ENCODE measurements around the gene PTPRO. TPM values are rescaled to one million over a fixed set of nuclear protein-coding genes. Genes with fewer than 3 reads are reported as not detected.

The PTPRO gene
- polyA plus RNA-seq, 1 donor = 1.6 TPM

DNA sequence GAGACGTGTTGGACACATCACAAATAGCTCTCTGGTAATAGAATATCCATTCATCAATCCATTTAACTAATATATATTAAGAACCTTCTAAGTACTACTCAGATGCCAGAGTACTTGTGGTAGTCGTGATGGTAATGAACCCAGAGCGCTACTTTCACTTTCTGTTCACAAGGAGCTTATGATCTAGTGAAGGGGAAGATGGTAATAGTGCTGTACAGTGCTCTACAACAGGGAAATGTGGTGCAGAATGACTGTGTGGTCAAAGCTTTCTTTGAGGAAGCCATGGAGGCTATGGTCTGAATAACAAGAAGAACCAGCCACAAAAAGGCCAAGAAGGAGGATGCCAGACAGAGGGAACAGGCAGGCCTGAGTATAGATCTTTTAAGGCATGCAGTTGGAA is 212.0 kb downstream of the PTPRO start:
- Histone ChIP-seq H3K9me3 (ENCODE audit: control insufficient read depth, low read depth, low read length) (no peaks in the 10 kb centered on the region), H3K27me3 (ENCODE audit: control insufficient read depth, insufficient read depth, low read length) (no peaks in the 10 kb centered on the region), H3K36me3 (ENCODE audit: control insufficient read depth, insufficient read depth, low read length) (no peaks in the 10 kb centered on the region), H3K27ac (ENCODE audit: low read length) (no peak overlapping the region), H3K4me1 (ENCODE audit: control insufficient read depth, insufficient read depth, low read length) (no peaks in the 10 kb centered on the region), H3K4me3 (ENCODE audit: low read length) (no peak overlapping the region)
- peak; percentile 11 to 31 for DNase-seq
- no CpG with 5 or more reads among the region's 3 CpGs for WGBS (ENCODE audit: insufficient coverage, low lambda C conversion rate)

DNA sequence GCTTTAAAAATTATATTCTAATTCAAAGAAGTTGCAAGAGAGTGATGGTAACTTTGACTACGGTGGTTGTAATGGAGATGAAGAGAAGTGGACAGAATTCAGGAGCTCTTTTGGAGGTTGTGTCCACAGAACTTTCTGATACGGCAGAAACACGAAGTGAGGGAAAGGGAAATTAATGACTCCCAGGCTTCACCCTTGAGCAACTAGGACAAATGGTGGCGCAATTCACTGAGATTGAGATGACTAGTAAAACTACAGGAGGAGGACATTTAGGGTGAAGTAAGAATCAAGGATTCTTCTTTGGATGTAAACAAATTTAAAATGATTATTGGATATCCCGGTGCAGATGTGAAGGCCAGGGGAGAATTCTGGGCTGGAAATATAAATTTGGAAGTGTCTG is 212.6 kb downstream of the PTPRO start:
- Histone ChIP-seq H3K27me3 (ENCODE audit: control insufficient read depth, insufficient read depth, low read length) (no peaks in the 10 kb centered on the region), H3K36me3 (ENCODE audit: control insufficient read depth, insufficient read depth, low read length) (no peaks in the 10 kb centered on the region), H3K27ac (ENCODE audit: low read length) (no peak overlapping the region), H3K4me3 (ENCODE audit: low read length) (no peak overlapping the region), H3K4me1 (ENCODE audit: control insufficient read depth, insufficient read depth, low read length) (no peaks in the 10 kb centered on the region), H3K9me3 (ENCODE audit: control insufficient read depth, low read depth, low read length) (no peaks in the 10 kb centered on the region)
- DNase-seq = no peak
- WGBS (ENCODE audit: insufficient coverage, low lambda C conversion rate) = 80% methylated on average over 1 of the region's 5 CpGs

DNA sequence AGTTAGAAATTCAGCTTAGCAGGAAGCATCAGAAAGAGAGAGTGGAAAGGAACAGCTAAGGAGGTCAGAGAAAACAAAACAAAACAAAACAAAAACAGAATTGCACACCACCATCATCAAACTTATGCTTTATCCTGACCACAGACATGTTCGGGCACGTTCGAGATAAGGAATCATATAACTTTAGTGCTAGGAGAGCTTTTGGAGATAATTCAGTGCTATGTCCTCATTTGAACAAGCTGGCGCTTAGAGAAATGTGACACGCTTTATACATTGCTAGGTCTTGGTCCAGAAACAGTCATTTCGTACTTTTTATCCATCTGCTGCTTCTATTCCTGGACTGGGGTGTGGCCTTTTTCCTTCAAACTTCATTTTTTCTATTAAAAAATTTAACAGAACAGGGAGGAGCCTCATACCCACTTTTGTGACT is 213.1 kb downstream of the PTPRO start:
- no CpG with 5 or more reads among the region's 6 CpGs for WGBS (ENCODE audit: insufficient coverage, low lambda C conversion rate)
- no peaks in the 10 kb centered on the region for H3K9me3 ChIP-seq (ENCODE audit: control insufficient read depth, low read depth, low read length)
- no peaks in the 10 kb centered on the region for H3K4me1 ChIP-seq (ENCODE audit: control insufficient read depth, insufficient read depth, low read length)
- H3K27me3 ChIP-seq (ENCODE audit: control insufficient read depth, insufficient read depth, low read length) = no peaks in the 10 kb centered on the region
- H3K4me3 ChIP-seq (ENCODE audit: low read length) = no peak overlapping the region
- H3K27ac ChIP-seq (ENCODE audit: low read length) = no peak overlapping the region
- DNase-seq = no peak
- no peaks in the 10 kb centered on the region for H3K36me3 ChIP-seq (ENCODE audit: control insufficient read depth, insufficient read depth, low read length)

DNA sequence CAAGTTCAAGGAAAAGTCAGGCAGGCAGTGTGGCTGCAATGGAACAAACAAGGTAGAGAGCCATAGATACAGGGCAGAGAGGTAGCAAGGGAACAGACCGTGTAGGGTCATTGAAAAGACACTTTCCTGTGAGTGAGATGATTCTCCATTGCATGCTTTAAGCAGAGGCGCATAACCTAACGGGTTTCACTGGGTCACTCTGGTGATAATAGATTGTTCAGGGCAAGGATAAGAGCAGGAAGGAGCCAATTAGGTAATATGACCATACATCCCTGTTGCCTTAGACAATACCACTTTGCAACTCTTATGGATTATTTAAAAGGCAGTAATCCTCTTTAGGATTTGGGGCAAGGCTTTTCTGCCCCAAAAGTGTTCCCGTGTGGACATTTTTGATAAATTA is 214.1 kb downstream of the PTPRO start:
- no peak overlapping the region for H3K4me3 ChIP-seq (ENCODE audit: low read length)
- H3K9me3 ChIP-seq (ENCODE audit: control insufficient read depth, low read depth, low read length) = no peaks in the 10 kb centered on the region
- 80% methylated on average over 1 of the region's 4 CpGs for WGBS (ENCODE audit: insufficient coverage, low lambda C conversion rate)
- no peaks in the 10 kb centered on the region for H3K4me1 ChIP-seq (ENCODE audit: control insufficient read depth, insufficient read depth, low read length)
- H3K27me3 ChIP-seq (ENCODE audit: control insufficient read depth, insufficient read depth, low read length) = no peaks in the 10 kb centered on the region
- H3K36me3 ChIP-seq (ENCODE audit: control insufficient read depth, insufficient read depth, low read length) = no peaks in the 10 kb centered on the region
- no peak for DNase-seq
- no peak overlapping the region for H3K27ac ChIP-seq (ENCODE audit: low read length)

DNA sequence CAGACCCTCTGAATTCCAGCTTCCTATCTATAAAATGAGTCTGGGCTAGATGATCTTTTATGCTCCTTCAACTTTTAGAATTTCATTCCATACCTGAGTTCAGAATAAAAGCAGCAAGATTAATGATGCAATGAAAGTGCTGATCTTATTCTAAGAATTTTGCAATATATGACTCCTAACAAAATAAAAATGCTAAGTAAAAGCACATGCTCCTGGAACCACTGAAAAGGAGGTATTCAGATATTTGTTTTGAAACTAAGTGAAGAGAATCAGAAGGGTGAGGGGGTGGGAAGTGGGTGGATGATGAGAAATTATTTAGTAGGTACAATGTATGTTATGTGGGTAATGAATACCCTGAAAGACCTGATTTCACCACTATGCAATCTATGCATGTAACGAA is 216.6 kb downstream of the PTPRO start:
- Histone ChIP-seq H3K4me3 (ENCODE audit: low read length) (no peak overlapping the region), H3K27me3 (ENCODE audit: control insufficient read depth, insufficient read depth, low read length) (no peaks in the 10 kb centered on the region), H3K4me1 (ENCODE audit: control insufficient read depth, insufficient read depth, low read length) (no peaks in the 10 kb centered on the region), H3K27ac (ENCODE audit: low read length) (no peak overlapping the region), H3K36me3 (ENCODE audit: control insufficient read depth, insufficient read depth, low read length) (no peaks in the 10 kb centered on the region), H3K9me3 (ENCODE audit: control insufficient read depth, low read depth, low read length) (no peaks in the 10 kb centered on the region)
- WGBS (ENCODE audit: insufficient coverage, low lambda C conversion rate) = 60% methylated on average over 1 of the region's 1 CpG
- DNase-seq = no peak

DNA sequence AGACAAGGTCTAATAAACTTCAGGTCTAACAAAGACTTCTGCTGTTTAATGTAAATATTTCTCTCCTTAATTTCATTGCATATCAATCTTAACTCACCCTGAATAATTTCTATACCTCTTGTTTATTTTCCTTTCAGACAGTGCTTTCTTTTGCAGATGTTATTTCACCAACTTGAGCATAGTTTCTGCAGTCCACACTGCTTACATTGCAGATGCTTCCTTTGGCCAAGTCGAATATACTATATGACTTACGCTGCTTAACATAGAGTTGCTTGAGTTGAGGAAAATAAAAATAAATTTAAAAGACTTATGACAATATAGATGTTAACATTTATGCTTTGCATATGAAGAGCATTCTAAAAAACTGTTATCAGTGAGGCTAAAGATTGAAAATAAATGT is 217.7 kb downstream of the PTPRO start:
- no peaks in the 10 kb centered on the region for H3K27me3 ChIP-seq (ENCODE audit: control insufficient read depth, insufficient read depth, low read length)
- H3K9me3 ChIP-seq (ENCODE audit: control insufficient read depth, low read depth, low read length) = no peaks in the 10 kb centered on the region
- no peaks in the 10 kb centered on the region for H3K36me3 ChIP-seq (ENCODE audit: control insufficient read depth, insufficient read depth, low read length)
- no peak for DNase-seq
- H3K27ac ChIP-seq (ENCODE audit: low read length) = no peak overlapping the region
- H3K4me1 ChIP-seq (ENCODE audit: control insufficient read depth, insufficient read depth, low read length) = no peaks in the 10 kb centered on the region
- no peak overlapping the region for H3K4me3 ChIP-seq (ENCODE audit: low read length)
- WGBS (ENCODE audit: insufficient coverage, low lambda C conversion rate) = 100% methylated on average over 2 of the region's 2 CpGs

DNA sequence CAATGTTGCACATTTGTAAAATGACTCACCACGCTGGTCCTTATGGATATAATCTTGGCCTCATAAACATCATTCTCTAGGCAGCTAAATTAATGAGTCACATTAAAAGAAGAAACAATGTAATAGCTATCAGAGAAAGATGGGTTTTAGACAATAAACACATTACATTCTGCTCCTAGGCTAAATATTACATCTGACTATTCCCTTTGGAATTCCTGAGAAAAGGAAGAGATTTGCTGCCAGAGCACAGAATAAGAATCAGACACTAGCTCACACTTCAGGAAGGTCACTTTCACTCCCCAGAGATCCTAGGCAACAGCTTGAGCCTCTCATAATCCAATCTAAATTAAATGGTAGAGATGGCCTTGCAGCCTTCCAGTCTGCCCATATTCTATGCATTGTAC is 218.2 kb downstream of the PTPRO start:
- no peaks in the 10 kb centered on the region for H3K27me3 ChIP-seq (ENCODE audit: control insufficient read depth, insufficient read depth, low read length)
- no peaks in the 10 kb centered on the region for H3K4me1 ChIP-seq (ENCODE audit: control insufficient read depth, insufficient read depth, low read length)
- DNase-seq = no peak
- H3K36me3 ChIP-seq (ENCODE audit: control insufficient read depth, insufficient read depth, low read length) = no peaks in the 10 kb centered on the region
- H3K27ac ChIP-seq (ENCODE audit: low read length) = no peak overlapping the region
- no peaks in the 10 kb centered on the region for H3K9me3 ChIP-seq (ENCODE audit: control insufficient read depth, low read depth, low read length)
- 80% methylated on average over 1 of the region's 1 CpG for WGBS (ENCODE audit: insufficient coverage, low lambda C conversion rate)
- no peak overlapping the region for H3K4me3 ChIP-seq (ENCODE audit: low read length)

DNA sequence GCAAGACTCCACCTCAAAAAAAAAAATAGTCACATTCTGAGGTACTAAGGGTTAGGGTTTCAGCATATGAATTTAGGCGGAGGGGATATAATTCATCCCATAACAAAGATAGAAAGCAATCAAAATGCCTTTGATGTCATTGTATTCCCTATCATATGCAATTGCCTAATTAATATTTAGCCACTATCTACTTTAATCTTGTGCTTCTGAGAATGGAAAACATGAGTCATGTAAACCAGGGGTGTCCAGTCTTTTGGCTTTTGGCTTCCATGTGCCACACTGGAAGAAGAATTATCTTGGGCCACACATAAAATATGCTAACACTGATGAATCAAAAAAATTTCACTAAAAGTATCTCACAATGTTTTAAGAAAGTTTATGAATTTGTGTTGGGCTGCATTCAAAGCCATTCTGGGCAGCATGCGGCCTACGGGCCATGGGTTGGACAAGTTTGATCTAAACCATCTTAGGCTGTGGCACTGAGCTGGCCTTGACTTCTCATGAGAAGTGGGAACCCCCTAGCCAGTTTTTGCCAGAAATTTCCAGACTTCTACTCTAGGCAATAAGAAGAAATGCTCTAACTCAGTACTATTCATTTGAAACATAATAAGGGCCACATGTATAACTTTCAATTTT is 219.8 kb downstream of the PTPRO start:
- WGBS (ENCODE audit: insufficient coverage, low lambda C conversion rate) = 71% methylated on average over 1 of the region's 3 CpGs
- H3K27ac ChIP-seq (ENCODE audit: low read length) = no peak overlapping the region
- no peak overlapping the region for H3K4me3 ChIP-seq (ENCODE audit: low read length)
- DNase-seq = no peak
- no peaks in the 10 kb centered on the region for H3K36me3 ChIP-seq (ENCODE audit: control insufficient read depth, insufficient read depth, low read length)
- no peaks in the 10 kb centered on the region for H3K27me3 ChIP-seq (ENCODE audit: control insufficient read depth, insufficient read depth, low read length)
- no peaks in the 10 kb centered on the region for H3K4me1 ChIP-seq (ENCODE audit: control insufficient read depth, insufficient read depth, low read length)
- H3K9me3 ChIP-seq (ENCODE audit: control insufficient read depth, low read depth, low read length) = no peaks in the 10 kb centered on the region

DNA sequence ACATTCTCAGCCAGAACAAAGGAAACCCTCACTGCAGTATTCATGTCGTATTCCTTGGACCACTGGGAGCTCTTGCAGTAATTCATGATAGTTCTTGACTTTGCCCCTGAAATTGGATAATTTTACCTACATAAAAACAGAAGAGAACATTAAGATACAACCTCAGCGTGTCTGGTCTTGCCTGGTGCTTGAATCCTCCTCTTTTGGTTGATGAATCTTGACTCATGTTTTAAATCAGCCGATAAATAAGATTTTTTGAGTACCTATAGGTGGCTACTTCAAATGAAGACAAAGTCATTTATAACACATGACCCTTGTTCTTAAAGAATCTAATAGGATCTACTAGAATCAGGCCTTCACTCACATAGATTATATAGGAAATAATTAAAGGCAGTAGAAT is 221.0 kb downstream of the PTPRO start:
- no peak overlapping the region for H3K4me3 ChIP-seq (ENCODE audit: low read length)
- WGBS (ENCODE audit: insufficient coverage, low lambda C conversion rate) = 100% methylated on average over 1 of the region's 3 CpGs

DNA sequence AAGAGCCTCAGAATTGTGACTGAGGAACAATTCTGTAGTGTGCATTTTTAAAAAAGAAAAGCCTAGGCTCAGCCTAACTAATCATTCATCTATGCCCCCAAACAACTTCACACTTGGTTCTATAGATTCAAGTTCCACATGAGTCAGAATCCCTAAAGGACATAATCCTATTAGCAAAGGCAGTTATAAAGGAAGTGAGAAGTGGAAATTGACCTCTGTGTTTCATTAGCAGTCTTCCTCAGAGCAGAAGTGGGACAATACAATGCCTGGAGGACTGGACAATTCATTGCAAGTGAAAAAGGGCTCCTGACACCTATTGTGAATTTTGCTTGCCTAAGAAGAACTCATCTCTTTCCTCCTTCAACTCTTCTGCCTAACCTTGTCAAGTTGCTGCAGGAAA is 222.3 kb downstream of the PTPRO start:
- no peak for DNase-seq
- no peaks in the 10 kb centered on the region for H3K4me1 ChIP-seq (ENCODE audit: control insufficient read depth, insufficient read depth, low read length)
- H3K36me3 ChIP-seq (ENCODE audit: control insufficient read depth, insufficient read depth, low read length) = no peaks in the 10 kb centered on the region
- no peak overlapping the region for H3K27ac ChIP-seq (ENCODE audit: low read length)
- no peaks in the 10 kb centered on the region for H3K9me3 ChIP-seq (ENCODE audit: control insufficient read depth, low read depth, low read length)
- H3K4me3 ChIP-seq (ENCODE audit: low read length) = no peak overlapping the region
- no peaks in the 10 kb centered on the region for H3K27me3 ChIP-seq (ENCODE audit: control insufficient read depth, insufficient read depth, low read length)

More for the DNA sequence above, 221.0 kb downstream of the PTPRO start:
- H3K36me3 ChIP-seq (ENCODE audit: control insufficient read depth, insufficient read depth, low read length) = no peaks in the 10 kb centered on the region
- no peaks in the 10 kb centered on the region for H3K27me3 ChIP-seq (ENCODE audit: control insufficient read depth, insufficient read depth, low read length)
- no peak overlapping the region for H3K27ac ChIP-seq (ENCODE audit: low read length)
- DNase-seq = no peak
- no peaks in the 10 kb centered on the region for H3K4me1 ChIP-seq (ENCODE audit: control insufficient read depth, insufficient read depth, low read length)
- no peaks in the 10 kb centered on the region for H3K9me3 ChIP-seq (ENCODE audit: control insufficient read depth, low read depth, low read length)

DNA sequence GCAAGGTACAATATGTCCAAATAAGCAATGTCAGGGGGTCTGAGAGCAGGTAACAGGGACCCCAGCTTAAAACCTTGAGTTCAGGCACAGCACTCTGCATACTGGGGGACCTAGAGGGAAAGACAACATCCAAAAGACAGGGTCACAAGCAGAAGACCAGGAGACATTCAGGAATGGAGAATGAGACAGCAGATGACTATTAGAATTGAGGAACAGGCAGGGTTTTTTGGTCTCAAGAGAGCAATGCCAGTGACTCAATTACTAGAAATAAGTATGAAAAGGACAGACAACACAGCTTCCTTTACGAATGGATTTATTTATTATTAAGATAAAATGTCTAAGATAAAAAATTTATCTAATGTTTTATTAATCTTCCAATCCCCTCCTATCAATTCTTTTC is 223.0 kb downstream of the PTPRO start:
- H3K27me3 ChIP-seq (ENCODE audit: control insufficient read depth, insufficient read depth, low read length) = no peaks in the 10 kb centered on the region
- WGBS (ENCODE audit: insufficient coverage, low lambda C conversion rate) = 100% methylated on average over 1 of the region's 1 CpG
- no peaks in the 10 kb centered on the region for H3K4me1 ChIP-seq (ENCODE audit: control insufficient read depth, insufficient read depth, low read length)
- H3K27ac ChIP-seq (ENCODE audit: low read length) = no peak overlapping the region
- H3K36me3 ChIP-seq (ENCODE audit: control insufficient read depth, insufficient read depth, low read length) = no peaks in the 10 kb centered on the region
- DNase-seq = no peak
- H3K9me3 ChIP-seq (ENCODE audit: control insufficient read depth, low read depth, low read length) = no peaks in the 10 kb centered on the region
- no peak overlapping the region for H3K4me3 ChIP-seq (ENCODE audit: low read length)

Data from large intestine (tissue), 3 donors.